ENCODE measurements around the gene ATP8A2.
A peak's percentile ranks its signal among the peaks of the same experiment; 100 is the strongest.

ATP8A2 gene

DNA sequence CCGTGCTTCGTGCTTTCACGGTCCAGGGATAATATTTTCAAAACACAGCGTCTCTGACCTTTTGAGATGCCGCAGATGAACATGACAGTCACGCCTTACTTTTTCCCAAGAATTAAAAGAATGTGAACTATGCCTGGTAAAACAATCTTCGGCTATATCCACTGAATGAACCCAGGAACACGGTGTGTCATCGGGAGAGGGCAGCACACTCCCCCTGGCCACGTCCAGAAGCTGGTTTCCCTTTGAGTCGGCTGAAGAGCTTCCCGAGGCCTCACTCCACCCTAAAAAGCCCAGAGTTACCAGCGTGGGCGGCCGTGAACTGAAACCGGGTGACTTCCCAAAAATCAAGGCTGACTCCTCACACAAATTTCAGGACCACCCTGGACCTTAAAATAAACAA lies 702.9 kb downstream of the ATP8A2 start:
- peak; percentile 18 for DNase-seq
